DMS53 (cell line): Measurements from ENCODE around the gene BRINP2.
"Not testable (repeated sequence)": the region's sequence is repeated elsewhere in the genome, so short reads cannot be mapped to it uniquely, and the experiment has no call there.

Experiments
- DNase-seq: peaks from one replicate; lab custom pipeline; 2025; lab: John Stamatoyannopoulos, UW

BRINP2 gene

GRCh38 chr1:177311111-177311510, 140.4 kb downstream of the BRINP2 start:
- DNase-seq = no peak

DNA sequence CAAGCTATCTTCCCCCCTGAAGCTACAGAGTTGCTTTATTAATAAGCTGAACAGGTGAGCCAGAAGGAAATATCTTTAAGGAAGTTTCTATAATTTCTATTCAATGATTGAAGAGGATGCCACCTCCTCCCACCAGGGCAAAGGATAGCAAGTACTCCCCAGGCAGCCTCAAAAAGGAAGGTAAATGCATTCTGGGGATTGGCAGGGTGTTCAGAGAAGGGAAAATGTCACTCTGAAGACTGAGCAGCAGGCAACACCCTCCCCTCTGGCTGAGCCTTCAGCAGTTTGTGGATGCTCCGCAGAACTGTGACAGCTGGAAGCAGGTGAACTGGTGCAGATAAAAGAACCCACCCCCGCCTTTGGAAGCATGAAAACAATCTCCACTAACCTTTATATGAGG, 140.8 kb downstream of the BRINP2 start:
- no peak for DNase-seq

GRCh38 chr1:177315261-177315660, 144.5 kb downstream of the BRINP2 start:
- DNase-seq = no peak

GRCh38 chr1:177315761-177316160, 145.0 kb downstream of the BRINP2 start:
- no peak for DNase-seq

- DNase-seq = not testable (repeated sequence)
Measured at GRCh38 chr1:177321434-177321833, 150.7 kb downstream of the BRINP2 start.

- DNase-seq = no peak
Measured at GRCh38 chr1:177328251-177328650, 157.5 kb downstream of the BRINP2 start.

- no peak for DNase-seq
Measured at GRCh38 chr1:177329871-177330270, 159.1 kb downstream of the BRINP2 start.
